ENCODE measurements around the gene SPCS1.
A peak's percentile ranks its signal among the peaks of the same experiment; 100 is the strongest.

Gene SPCS1

DNA sequence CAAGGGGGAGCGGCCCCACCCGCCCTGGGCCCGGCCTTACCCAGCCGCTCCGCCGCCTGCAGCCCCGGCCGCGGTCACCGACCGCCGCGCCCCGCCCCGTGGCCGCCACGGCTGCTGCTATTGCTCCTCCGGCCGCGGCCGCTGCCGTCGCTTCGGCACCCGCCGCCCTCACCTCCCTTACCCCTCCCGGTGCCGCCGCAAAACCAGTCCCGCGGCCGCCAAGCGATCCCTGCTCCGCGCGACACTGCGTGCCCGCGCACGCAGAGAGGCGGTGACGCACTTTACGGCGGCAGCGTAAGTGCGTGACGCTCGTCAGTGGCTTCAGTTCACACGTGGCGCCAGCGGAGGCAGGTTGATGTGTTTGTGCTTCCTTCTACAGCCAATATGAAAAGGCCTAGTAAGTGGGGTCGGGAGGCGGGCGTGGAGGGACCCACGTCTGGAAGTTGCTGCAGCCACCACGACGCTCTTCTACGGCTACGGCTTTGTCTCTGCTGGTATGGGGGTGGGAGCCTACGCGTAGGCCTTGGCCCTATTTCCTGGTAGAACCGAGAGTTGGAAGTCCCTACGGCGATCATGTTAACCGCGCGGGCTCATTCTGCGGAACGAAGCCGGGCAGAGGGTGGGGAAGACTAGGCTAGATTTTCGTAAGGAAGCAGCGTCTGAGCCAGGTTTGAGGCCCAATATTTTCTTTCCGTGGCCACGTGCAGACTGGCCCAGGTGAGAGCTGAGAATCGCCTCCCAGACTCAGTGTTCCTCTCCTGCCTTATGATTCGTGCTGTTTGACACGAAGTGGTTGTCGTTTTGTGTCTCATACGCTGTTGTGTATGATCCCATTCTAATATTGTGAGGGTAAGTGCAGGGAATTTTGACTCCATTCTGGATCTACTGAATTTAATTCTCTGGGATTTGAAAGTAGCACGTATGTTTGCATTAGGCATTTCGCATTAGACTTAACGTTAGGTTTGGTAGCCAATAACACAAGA is 19.9 kb upstream of the SPCS1 start, which contains the start of the genes GNL3 and PBRM1:
TSS of gene GNL3 (plus strand) at position 324 of the 983 bp plus-strand sequence. CDS start at position 385, 61 bp downstream.
TSS of gene PBRM1 (minus strand) at position 205 of the 983 bp plus-strand sequence.
- TF ChIP-seq, protein P1, sequence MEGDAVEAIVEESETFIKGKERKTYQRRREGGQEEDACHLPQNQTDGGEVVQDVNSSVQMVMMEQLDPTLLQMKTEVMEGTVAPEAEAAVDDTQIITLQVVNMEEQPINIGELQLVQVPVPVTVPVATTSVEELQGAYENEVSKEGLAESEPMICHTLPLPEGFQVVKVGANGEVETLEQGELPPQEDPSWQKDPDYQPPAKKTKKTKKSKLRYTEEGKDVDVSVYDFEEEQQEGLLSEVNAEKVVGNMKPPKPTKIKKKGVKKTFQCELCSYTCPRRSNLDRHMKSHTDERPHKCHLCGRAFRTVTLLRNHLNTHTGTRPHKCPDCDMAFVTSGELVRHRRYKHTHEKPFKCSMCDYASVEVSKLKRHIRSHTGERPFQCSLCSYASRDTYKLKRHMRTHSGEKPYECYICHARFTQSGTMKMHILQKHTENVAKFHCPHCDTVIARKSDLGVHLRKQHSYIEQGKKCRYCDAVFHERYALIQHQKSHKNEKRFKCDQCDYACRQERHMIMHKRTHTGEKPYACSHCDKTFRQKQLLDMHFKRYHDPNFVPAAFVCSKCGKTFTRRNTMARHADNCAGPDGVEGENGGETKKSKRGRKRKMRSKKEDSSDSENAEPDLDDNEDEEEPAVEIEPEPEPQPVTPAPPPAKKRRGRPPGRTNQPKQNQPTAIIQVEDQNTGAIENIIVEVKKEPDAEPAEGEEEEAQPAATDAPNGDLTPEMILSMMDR (IDR thresholded peaks at IDR 0.05; ENCODE audit: extremely low read depth, missing control alignments) = no peak
- DNase-seq (ENCODE audit: low spot score) = peak; percentile 94

DNA sequence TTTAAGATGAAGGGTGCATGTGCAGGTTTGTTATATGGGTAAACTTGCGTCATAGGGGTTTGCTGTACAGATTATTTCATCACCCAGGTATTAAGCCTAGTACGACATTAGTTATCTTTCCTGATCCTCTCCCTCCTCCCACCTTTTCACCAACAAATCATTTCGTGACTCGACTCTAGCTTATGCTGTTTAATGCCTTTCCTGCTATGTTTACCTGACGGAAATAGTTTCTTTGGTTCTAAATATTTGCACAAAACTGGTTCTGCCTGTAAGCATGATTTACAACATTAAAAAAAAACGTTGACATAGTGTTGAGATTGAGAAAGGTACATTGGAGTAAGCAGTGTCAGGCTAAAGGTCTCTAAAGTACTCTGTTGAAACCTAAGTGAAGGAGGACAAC is 17.6 kb upstream of the SPCS1 start:
- DNase-seq (ENCODE audit: low spot score) = no peak
- TF ChIP-seq, protein P1 (IDR thresholded peaks at IDR 0.05; ENCODE audit: extremely low read depth, missing control alignments) = no peak

DNA sequence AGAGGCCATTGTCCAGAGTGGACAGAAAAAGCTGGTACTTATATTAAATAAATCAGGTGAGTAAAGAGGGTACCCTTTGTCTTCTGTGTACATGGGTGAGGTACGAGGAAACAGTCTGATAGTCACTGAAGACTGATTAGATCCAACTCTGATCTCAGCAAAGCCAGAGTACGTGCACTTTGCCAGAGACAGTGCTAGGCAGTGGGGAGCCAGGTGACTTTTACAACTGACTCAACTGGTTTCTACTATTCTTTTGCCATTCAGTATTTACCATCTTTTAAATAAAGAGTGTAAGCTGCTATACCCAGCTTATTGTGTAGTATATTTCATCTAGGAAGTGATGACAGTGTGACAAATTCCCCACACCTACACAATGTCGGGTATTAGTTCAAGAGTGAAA is 16.8 kb upstream of the SPCS1 start:
- TF ChIP-seq, protein P1 (IDR thresholded peaks at IDR 0.05; ENCODE audit: extremely low read depth, missing control alignments) = no peak
- no peak for DNase-seq (ENCODE audit: low spot score)

DNA sequence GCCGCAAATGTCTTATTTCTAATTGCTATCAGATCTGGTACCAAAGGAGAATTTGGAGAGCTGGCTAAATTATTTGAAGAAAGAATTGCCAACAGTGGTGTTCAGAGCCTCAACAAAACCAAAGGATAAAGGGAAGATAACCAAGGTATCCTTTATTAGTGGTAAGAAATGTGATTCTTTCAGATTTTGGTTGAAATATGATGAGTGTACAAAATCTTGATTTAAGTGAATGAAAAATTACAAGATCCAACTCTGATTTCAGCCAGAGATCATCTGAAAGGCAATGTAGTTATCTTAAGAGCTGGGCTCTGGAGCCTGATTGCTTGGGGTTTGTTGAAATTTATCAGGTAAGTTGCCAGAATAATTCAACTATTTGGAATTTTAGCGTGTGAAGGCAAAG is 15.3 kb upstream of the SPCS1 start:
- DNase-seq (ENCODE audit: low spot score) = no peak
- TF ChIP-seq, protein P1 (IDR thresholded peaks at IDR 0.05; ENCODE audit: extremely low read depth, missing control alignments) = no peak

DNA sequence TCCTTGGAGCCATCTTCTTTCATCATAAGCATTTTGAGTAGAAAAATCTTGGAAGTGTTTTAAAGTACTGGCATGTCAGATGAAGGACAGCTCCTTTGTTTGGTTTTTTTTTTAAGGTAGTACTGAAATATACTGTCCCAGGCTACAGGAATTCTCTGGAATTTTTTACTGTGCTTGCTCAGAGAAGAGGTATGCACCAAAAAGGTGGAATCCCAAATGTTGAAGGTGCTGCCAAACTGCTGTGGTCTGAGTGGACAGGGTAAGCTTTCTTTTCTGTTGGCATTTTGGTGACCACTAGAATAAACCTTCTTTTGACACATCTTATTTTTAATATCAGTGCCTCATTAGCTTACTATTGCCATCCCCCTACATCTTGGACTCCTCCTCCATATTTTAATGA is 12.8 kb upstream of the SPCS1 start:
- TF ChIP-seq, protein P1 (IDR thresholded peaks at IDR 0.05; ENCODE audit: extremely low read depth, missing control alignments) = no peak
- DNase-seq (ENCODE audit: low spot score) = no peak

DNA sequence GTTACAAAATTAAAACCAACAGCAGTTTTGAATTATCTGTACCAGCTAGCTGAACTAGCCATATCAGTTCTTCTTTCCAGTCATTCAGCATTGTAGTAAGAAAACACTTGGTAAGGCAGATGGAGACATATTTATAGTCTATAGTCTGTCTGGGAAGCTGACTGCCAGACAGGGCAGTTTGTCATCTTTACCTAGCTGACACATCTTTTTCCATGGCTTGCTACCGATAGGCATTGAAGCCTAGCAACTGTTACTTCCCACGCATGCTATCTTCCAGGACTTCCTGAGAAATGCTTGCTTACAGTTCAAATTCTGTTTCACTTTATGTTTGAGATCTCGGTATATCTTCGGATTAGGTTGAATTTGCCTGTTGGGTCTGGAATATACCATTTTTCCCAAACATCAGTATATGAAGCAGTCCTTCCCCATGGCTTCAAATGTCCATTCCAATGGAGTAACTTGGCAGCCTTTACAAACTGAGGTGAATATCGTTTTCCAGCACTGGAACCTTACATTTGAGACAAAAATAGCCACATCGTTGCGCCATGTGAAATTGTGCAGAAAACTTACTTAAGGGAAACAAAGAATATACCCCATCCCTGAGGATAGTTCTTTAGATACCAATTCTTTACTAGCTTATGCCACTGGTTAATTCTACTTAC is 11.2 kb upstream of the SPCS1 start:
- TF ChIP-seq, protein P1 (IDR thresholded peaks at IDR 0.05; ENCODE audit: extremely low read depth, missing control alignments) = no peak

More for the DNA sequence above, 11.2 kb upstream of the SPCS1 start:
- no peak for DNase-seq (ENCODE audit: low spot score)
